Endometrial microvascular endothelial cells (primary cell): Measurements from ENCODE around the gene DTD2. TPM values are rescaled to one million over a fixed set of nuclear protein-coding genes. Genes with fewer than 3 reads are reported as not detected.

Experiments
- in situ Hi-C: cut with HindIII; loops from 2 replicates; pipeline ENCODE4 v1.10.0; 2017; ENCODE audit warnings: low sequenced_read_pairs, low pct_unique_long_range_greater_than_20kb; ENCODE audit errors: inconsistent ontology term
- total RNA-seq: library from RNA; depleted of rRNA; stranded (reverse); fragments of >200 nt; gene quantifications from one replicate; pipeline ENCODE4 v1.2.3, GENCODE V29; 2015; ENCODE audit errors: inconsistent ontology term

The DTD2 gene
- total RNA-seq, 1 donor from 2014 or later, result 36.1 TPM

DNA sequence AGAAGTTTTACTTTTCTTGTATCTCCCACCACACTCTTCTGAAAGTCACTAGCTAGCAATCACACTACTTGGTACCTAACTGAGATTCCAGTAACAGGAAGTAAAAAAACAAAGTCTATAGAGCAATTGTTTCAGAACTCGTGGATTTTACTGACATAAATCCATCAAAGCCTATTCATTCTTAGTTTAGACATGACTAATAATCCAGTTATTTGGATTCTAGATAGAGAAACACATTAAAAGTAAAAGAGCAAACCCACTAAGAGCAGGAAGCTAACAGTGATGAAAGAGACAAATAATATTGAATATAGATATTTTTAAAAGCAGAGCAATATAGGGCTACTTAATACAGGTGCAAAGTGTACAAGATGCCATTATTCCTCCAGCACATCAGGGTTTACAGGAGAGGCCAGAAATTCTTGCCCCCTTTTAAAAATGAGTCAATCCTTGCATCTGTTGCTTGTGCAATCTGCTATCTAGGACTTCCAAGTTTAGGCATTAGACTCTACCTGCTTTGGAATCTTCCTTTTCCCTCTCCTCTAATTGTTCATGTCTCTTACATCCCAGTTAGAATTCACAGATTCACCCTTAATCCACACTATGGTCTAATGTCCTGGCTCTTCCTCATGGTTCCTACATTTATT lies 43.0 kb downstream of the DTD2 start:
- in situ Hi-C loops, result no loop called here

DNA sequence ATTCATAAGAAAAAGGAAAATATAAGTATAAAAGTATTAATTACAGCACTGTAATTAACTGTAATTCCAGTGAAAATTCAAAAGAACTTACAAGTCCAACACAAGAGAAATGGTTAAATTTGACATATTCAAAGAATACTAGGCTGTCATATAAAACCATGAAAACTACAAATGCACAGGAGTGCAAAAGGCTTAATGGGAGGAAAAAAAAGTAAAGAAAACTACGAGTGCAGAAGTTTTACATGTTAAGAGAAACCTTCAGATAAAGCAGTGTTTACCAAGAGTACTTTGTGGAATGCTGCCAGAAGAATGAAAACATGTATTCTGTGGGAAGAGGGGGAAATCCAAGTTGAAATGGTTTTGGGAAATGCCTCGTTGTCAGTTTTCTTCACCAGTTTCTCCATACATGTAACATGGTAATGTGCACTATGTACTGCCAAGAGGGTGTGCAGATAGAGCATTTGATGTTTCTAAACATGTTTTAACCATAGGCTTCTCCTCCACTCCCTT lies 46.0 kb downstream of the DTD2 start:
- in situ Hi-C loops, result no loop called here

DNA sequence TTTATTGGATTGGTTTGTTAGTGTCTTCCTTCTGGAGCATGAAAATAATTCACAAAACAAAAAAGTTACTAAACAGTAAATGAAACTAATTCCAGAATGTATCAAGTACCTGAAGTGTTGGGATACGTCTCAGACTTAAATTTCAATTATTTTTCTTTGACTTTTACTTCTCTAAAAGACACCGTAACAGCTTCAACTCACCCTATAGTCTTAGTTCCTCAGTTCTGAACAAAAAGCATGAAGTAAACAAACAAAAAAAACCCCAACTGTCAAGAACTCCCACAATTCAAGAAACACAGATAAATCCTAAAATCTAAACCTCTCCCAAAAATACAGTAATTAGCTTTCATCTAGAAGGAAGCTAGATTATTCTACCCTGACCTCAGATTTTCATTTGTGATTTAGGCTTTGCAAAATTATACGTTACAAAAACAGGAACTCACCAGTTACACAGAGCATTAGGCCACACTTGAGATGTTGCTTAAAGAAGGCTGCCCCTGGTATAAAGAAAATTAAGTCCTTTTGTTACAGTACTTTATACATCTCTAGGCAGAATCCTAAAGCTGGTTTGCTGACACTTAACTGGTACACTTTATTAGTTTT lies 47.2 kb downstream of the DTD2 start:
- in situ Hi-C loops, result no loop called here

DNA sequence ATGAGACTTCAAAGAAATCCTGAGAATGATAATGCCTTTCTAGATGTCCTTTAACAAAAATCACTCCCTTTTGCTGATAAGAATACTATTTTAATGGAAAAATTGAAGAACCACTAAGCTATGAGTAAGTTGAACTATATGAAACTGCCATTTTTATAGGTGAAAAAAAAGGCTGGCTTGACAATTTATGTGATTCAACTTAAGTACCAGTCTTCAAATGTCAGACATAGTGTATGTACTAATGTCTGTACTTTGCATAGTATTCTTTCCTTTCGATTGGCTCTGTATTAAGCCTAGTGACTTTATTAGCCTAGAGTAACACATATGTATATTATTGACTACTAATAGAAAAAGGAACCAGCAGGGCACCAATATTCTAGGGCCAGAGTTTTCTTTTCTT lies 48.9 kb downstream of the DTD2 start:
- in situ Hi-C loops, result no loop called here

DNA sequence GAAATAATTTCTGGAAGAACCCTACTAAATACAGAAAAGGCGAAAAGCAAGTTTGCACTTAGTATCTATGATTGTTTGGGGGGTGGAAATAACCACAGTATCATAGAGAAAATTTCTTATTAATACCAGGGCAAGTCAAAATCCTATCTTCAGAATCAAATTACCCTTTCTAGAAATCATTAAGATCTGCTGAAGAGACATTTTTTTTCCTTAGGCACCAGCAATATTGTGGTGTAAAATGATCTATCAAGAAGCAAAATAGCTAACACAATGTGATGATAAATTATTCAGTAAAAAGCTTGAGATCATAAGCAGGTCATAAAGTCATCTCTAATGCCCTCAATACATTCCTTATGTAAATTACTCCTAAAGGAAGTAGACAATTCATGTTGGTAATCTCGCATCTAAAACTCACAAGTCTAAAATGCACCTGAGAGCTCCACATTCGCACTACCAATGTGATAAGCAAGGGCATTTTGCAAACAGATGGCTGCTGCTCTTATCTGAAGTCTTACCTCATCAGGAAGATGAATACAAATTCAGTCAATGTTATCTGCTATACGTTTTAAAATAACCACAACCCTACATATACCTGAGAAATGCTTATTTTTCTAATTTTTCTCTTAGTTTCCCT lies 51.6 kb downstream of the DTD2 start:
- in situ Hi-C loops, result no loop called here

DNA sequence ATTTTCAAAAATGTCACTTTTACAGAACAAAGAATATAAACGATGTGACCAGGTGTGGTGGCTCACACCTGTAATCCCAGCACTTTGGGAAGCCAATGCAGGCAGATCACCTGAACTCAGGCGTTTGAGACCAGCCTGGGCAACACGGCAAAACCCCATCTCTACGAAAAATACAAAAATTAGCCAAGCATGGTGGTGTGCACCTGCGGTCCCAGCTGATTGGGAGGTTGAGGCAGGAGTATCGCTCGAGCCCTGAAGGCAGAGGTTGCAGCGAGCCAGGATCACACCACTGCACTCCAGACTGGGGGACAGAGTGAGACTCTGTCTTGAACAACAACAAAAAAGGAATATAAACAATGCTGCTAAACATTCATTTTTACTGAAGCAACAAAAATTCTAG lies 52.2 kb downstream of the DTD2 start:
- in situ Hi-C loops, result no loop called here

DNA sequence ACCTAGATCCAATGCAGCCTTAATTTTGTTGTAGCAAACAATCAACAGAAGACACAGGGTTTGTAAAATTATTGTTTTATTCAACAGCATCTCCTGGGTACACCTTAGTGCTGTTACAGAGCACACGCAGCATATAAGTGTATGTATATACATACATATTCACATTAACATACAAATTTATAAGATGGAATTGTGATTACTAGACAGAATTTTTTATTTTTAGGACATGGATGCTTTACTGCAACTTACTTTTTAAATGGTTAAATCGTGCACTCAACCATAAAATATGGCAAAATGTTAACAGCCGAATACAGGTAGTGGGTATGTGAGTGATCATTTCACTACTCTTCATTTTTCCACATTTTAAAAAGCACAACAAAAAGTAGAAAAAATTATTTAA lies 53.6 kb downstream of the DTD2 start:
- in situ Hi-C loops, result no loop called here

DNA sequence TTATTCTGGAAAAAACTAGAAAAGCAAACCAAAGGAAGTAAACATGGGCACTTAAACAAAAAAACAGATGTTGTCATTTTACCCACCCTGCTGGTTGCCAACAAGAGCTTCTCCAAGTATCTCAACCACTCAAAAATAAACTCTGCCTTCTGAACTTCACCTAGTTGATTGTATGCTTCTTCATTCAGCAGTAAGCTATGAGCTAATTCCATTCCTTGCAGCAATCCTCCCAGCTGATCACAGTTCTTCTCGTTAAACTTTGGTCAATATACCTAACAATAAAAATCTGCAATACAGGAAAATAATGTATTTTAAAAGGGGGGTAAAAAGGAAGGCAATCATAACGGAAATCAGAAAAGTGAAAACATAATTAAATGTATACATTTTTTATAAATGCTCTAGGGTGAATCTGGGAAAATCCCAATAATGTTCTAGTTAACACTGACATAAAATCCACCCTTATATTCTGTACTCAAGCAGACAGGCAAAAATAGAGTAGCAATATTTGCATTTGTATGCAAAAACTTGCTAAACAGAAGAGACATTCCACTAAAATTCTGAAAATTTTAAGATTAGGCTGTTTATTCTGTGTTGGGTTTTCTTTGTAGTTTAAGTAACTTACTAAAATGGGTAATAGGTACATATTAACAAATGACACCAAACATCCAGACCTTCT lies 54.4 kb downstream of the DTD2 start:
- in situ Hi-C loops, result no loop called here

DNA sequence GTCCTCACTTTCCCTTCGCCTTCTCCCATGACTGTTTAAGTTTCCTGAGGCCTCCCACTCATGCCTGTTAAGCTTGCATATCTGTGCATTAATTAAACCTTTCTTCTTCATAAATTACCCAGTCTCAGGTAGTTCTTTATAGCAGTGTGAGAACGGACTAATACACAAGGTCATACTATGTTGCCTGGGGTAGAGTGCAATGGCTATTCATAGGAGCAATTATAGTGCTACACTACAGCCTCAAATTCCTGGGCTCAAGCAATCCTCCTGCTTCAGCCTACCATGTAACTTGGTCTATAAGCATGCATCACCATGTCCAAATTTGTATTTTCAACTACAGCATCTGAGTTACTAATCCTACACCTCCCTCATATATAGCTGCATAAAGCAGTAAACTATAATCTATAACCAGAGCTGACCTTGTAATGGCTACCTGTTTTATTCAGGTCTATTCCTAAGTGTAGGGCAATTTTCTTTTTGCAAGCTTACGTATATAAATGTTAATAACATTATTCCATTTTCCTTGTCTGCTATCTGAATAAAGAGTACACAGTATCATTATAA lies 55.9 kb downstream of the DTD2 start:
- in situ Hi-C loops, result no loop called here

DNA sequence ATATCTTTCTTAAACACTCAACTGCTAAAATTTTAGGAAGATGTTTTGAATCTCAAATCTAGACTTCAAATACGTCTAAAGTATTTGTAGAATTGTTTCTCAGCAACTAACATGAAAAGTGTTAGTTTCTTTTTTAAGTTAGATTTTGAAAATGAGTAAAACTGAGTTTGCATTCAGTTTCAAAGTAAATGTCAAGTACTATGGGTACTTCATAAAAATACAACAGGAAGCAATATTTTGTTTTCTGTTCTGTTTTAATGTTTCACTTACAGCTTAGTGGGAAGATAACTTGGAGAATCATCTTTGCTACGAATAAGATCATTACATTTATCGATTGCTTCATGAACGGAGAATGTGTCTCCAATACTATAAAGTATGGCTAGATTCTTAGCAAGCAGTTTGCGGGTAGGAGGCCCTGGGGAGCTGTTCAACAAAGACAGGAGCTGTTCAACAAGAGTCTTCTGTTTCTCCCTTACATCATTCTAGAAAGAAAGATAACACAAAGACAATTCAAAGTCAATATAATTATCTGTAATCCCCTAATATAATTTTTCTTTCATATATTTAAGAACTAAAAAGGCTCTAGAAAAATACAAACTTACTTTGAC lies 57.2 kb downstream of the DTD2 start:
- in situ Hi-C loops, result no loop called here

Other genes with a start within 250 kb of the DTD2 start
- gene HECTD1, start 249.7 kb downstream of the DTD2 start, total RNA-seq, result 119 TPM
- gene HEATR5A, start 37.0 kb downstream of the DTD2 start, total RNA-seq, result 18.6 TPM
- not detected for gene GPR33, start 30.5 kb upstream of the DTD2 start, total RNA-seq
- gene NUBPL, start 103.9 kb upstream of the DTD2 start, total RNA-seq, result 6.6 TPM